GM12892 (cell line): ENCODE data around the gene TSEN34.

Experiments
- POLR2A ChIP-seq: IDR thresholded peaks from 2 replicates; pipeline ENCODE4 v1.6.1; 2011; ENCODE audit warnings: low read depth, low read length, control low read depth
- POLR2AphosphoS5 ChIP-seq: IDR thresholded peaks from 2 replicates; pipeline ENCODE4 v1.6.1; 2011; ENCODE audit warnings: low read depth, low read length, control low read depth
- TAF1 ChIP-seq: IDR thresholded peaks from 2 replicates; pipeline ENCODE4 v1.6.1; 2011; ENCODE audit warnings: low read depth, mild to moderate bottlenecking, control low read depth, low read length, borderline replicate concordance

DNA sequence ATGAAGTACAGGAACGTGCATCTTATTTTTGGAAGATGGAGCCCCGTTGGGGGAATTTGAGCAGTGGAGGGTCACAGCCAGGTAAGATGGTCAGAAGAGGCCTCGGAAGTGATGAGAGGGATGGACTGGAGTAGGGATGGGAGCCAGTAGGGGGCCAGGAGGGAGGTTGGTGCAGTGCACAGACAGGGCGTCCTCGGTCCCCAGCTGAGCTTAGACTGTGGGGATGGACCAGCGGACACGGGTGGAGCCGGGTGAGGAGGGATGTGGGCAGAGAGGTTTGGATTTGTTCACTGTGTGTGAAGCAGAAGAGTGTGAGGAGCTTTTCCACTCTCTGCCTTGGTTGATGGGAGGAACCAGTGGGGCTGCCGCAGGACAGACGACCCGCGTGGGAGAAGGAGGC is 20.1 kb downstream of the TSEN34 start:
- TF ChIP-seq POLR2A, result no peak
- no peak for TF ChIP-seq POLR2AphosphoS5
- no peak for TF ChIP-seq TAF1
